ENCODE data around the gene SLC15A1.

Gene SLC15A1

GRCh38 chr13:98658131-98658530 is 94.3 kb downstream of the SLC15A1 start:
- no peak overlapping the region for H3K9ac ChIP-seq (ENCODE audit: low read length)
- H3K4me1 ChIP-seq (ENCODE audit: control insufficient read depth, insufficient read depth, low read length), result peaks cover 5% of the 10 kb centered on the region
- H3K27me3 ChIP-seq (ENCODE audit: control insufficient read depth, insufficient read depth, low read length), result no peaks in the 10 kb centered on the region
- no peaks in the 10 kb centered on the region for H3K36me3 ChIP-seq (ENCODE audit: control insufficient read depth, insufficient read depth, low read length)
- H3K4me3 ChIP-seq (ENCODE audit: low read length), result no peak overlapping the region
- H3K9me3 ChIP-seq (ENCODE audit: control insufficient read depth, low read length), result no peaks in the 10 kb centered on the region

- H3K4me1 ChIP-seq (ENCODE audit: control insufficient read depth, insufficient read depth, low read length), result peaks cover 10% of the 10 kb centered on the region
- no peaks in the 10 kb centered on the region for H3K9me3 ChIP-seq (ENCODE audit: control insufficient read depth, low read length)
- no peak overlapping the region for H3K9ac ChIP-seq (ENCODE audit: low read length)
- no peaks in the 10 kb centered on the region for H3K27me3 ChIP-seq (ENCODE audit: control insufficient read depth, insufficient read depth, low read length)
- H3K4me3 ChIP-seq (ENCODE audit: low read length), result no peak overlapping the region
- H3K36me3 ChIP-seq (ENCODE audit: control insufficient read depth, insufficient read depth, low read length), result no peaks in the 10 kb centered on the region
Observed at GRCh38 chr13:98657506-98658085, 94.9 kb downstream of the SLC15A1 start.

- Histone ChIP-seq H3K4me3 (ENCODE audit: low read length) (no peak overlapping the region), H3K9ac (ENCODE audit: low read length) (no peak overlapping the region), H3K9me3 (ENCODE audit: control insufficient read depth, low read length) (no peaks in the 10 kb centered on the region), H3K27me3 (ENCODE audit: control insufficient read depth, insufficient read depth, low read length) (no peaks in the 10 kb centered on the region), H3K36me3 (ENCODE audit: control insufficient read depth, insufficient read depth, low read length) (no peaks in the 10 kb centered on the region), H3K4me1 (ENCODE audit: control insufficient read depth, insufficient read depth, low read length) (peaks cover 23% of the 10 kb centered on the region)
Observed at GRCh38 chr13:98656223-98656622, 96.2 kb downstream of the SLC15A1 start.

- Histone ChIP-seq H3K36me3 (ENCODE audit: control insufficient read depth, insufficient read depth, low read length) (no peaks in the 10 kb centered on the region), H3K4me3 (ENCODE audit: low read length) (no peak overlapping the region), H3K4me1 (ENCODE audit: control insufficient read depth, insufficient read depth, low read length) (peaks cover 44% of the 10 kb centered on the region), H3K9ac (ENCODE audit: low read length) (peak overlapping the region; percentile 1), H3K27me3 (ENCODE audit: control insufficient read depth, insufficient read depth, low read length) (no peaks in the 10 kb centered on the region), H3K9me3 (ENCODE audit: control insufficient read depth, low read length) (no peaks in the 10 kb centered on the region)
Observed at GRCh38 chr13:98653463-98653985, 98.9 kb downstream of the SLC15A1 start.

GRCh38 chr13:98652721-98653462 is 99.6 kb downstream of the SLC15A1 start:
- no peaks in the 10 kb centered on the region for H3K36me3 ChIP-seq (ENCODE audit: control insufficient read depth, insufficient read depth, low read length)
- no peak overlapping the region for H3K4me3 ChIP-seq (ENCODE audit: low read length)
- H3K4me1 ChIP-seq (ENCODE audit: control insufficient read depth, insufficient read depth, low read length), result peaks cover 47% of the 10 kb centered on the region
- no peaks in the 10 kb centered on the region for H3K27me3 ChIP-seq (ENCODE audit: control insufficient read depth, insufficient read depth, low read length)
- peak overlapping the region; percentile 1 for H3K9ac ChIP-seq (ENCODE audit: low read length)
- no peaks in the 10 kb centered on the region for H3K9me3 ChIP-seq (ENCODE audit: control insufficient read depth, low read length)

GRCh38 chr13:98652276-98652675 is 100.2 kb downstream of the SLC15A1 start:
- Histone ChIP-seq H3K9ac (ENCODE audit: low read length) (no peak overlapping the region), H3K4me1 (ENCODE audit: control insufficient read depth, insufficient read depth, low read length) (peaks cover 53% of the 10 kb centered on the region)

GRCh38 chr13:98651744-98652143 is 100.7 kb downstream of the SLC15A1 start:
- Histone ChIP-seq H3K4me3 (ENCODE audit: low read length) (no peak overlapping the region), H3K9me3 (ENCODE audit: control insufficient read depth, low read length) (no peaks in the 10 kb centered on the region), H3K4me1 (ENCODE audit: control insufficient read depth, insufficient read depth, low read length) (peaks cover 58% of the 10 kb centered on the region), H3K36me3 (ENCODE audit: control insufficient read depth, insufficient read depth, low read length) (no peaks in the 10 kb centered on the region), H3K27me3 (ENCODE audit: control insufficient read depth, insufficient read depth, low read length) (no peaks in the 10 kb centered on the region), H3K9ac (ENCODE audit: low read length) (no peak overlapping the region)

More at GRCh38 chr13:98652276-98652675, 100.2 kb downstream of the SLC15A1 start:
- Histone ChIP-seq H3K27me3 (ENCODE audit: control insufficient read depth, insufficient read depth, low read length) (no peaks in the 10 kb centered on the region), H3K4me3 (ENCODE audit: low read length) (no peak overlapping the region), H3K9me3 (ENCODE audit: control insufficient read depth, low read length) (no peaks in the 10 kb centered on the region), H3K36me3 (ENCODE audit: control insufficient read depth, insufficient read depth, low read length) (no peaks in the 10 kb centered on the region)

GRCh38 chr13:98650396-98651107 is 101.9 kb downstream of the SLC15A1 start:
- Histone ChIP-seq H3K27me3 (ENCODE audit: control insufficient read depth, insufficient read depth, low read length) (no peaks in the 10 kb centered on the region), H3K9me3 (ENCODE audit: control insufficient read depth, low read length) (no peaks in the 10 kb centered on the region), H3K9ac (ENCODE audit: low read length) (no peak overlapping the region), H3K4me1 (ENCODE audit: control insufficient read depth, insufficient read depth, low read length) (peaks cover 66% of the 10 kb centered on the region), H3K4me3 (ENCODE audit: low read length) (no peak overlapping the region), H3K36me3 (ENCODE audit: control insufficient read depth, insufficient read depth, low read length) (no peaks in the 10 kb centered on the region)

GRCh38 chr13:98649861-98650260 is 102.6 kb downstream of the SLC15A1 start:
- no peaks in the 10 kb centered on the region for H3K36me3 ChIP-seq (ENCODE audit: control insufficient read depth, insufficient read depth, low read length)
- no peaks in the 10 kb centered on the region for H3K9me3 ChIP-seq (ENCODE audit: control insufficient read depth, low read length)
- H3K4me1 ChIP-seq (ENCODE audit: control insufficient read depth, insufficient read depth, low read length), result peaks cover 66% of the 10 kb centered on the region
- no peak overlapping the region for H3K9ac ChIP-seq (ENCODE audit: low read length)
- no peaks in the 10 kb centered on the region for H3K27me3 ChIP-seq (ENCODE audit: control insufficient read depth, insufficient read depth, low read length)
- no peak overlapping the region for H3K4me3 ChIP-seq (ENCODE audit: low read length)

- Histone ChIP-seq H3K36me3 (ENCODE audit: control insufficient read depth, insufficient read depth, low read length) (no peaks in the 10 kb centered on the region), H3K9ac (ENCODE audit: low read length) (no peak overlapping the region), H3K4me3 (ENCODE audit: low read length) (no peak overlapping the region), H3K27me3 (ENCODE audit: control insufficient read depth, insufficient read depth, low read length) (no peaks in the 10 kb centered on the region), H3K4me1 (ENCODE audit: control insufficient read depth, insufficient read depth, low read length) (peaks cover 66% of the 10 kb centered on the region), H3K9me3 (ENCODE audit: control insufficient read depth, low read length) (no peaks in the 10 kb centered on the region)
Observed at GRCh38 chr13:98648686-98649085, 103.8 kb downstream of the SLC15A1 start.

GRCh38 chr13:98648141-98648540 is 104.3 kb downstream of the SLC15A1 start:
- Histone ChIP-seq H3K27me3 (ENCODE audit: control insufficient read depth, insufficient read depth, low read length) (no peaks in the 10 kb centered on the region), H3K9ac (ENCODE audit: low read length) (no peak overlapping the region), H3K4me1 (ENCODE audit: control insufficient read depth, insufficient read depth, low read length) (peaks cover 62% of the 10 kb centered on the region), H3K9me3 (ENCODE audit: control insufficient read depth, low read length) (no peaks in the 10 kb centered on the region), H3K36me3 (ENCODE audit: control insufficient read depth, insufficient read depth, low read length) (no peaks in the 10 kb centered on the region), H3K4me3 (ENCODE audit: low read length) (no peak overlapping the region)

GRCh38 chr13:98647121-98647520 is 105.4 kb downstream of the SLC15A1 start:
- H3K27me3 ChIP-seq (ENCODE audit: control insufficient read depth, insufficient read depth, low read length), result no peaks in the 10 kb centered on the region
- H3K9me3 ChIP-seq (ENCODE audit: control insufficient read depth, low read length), result no peaks in the 10 kb centered on the region
- no peak overlapping the region for H3K4me3 ChIP-seq (ENCODE audit: low read length)
- no peaks in the 10 kb centered on the region for H3K36me3 ChIP-seq (ENCODE audit: control insufficient read depth, insufficient read depth, low read length)
- H3K4me1 ChIP-seq (ENCODE audit: control insufficient read depth, insufficient read depth, low read length), result peaks cover 53% of the 10 kb centered on the region
- no peak overlapping the region for H3K9ac ChIP-seq (ENCODE audit: low read length)
